Measurements from ENCODE around the gene KLHL29.

Gene KLHL29

DNA sequence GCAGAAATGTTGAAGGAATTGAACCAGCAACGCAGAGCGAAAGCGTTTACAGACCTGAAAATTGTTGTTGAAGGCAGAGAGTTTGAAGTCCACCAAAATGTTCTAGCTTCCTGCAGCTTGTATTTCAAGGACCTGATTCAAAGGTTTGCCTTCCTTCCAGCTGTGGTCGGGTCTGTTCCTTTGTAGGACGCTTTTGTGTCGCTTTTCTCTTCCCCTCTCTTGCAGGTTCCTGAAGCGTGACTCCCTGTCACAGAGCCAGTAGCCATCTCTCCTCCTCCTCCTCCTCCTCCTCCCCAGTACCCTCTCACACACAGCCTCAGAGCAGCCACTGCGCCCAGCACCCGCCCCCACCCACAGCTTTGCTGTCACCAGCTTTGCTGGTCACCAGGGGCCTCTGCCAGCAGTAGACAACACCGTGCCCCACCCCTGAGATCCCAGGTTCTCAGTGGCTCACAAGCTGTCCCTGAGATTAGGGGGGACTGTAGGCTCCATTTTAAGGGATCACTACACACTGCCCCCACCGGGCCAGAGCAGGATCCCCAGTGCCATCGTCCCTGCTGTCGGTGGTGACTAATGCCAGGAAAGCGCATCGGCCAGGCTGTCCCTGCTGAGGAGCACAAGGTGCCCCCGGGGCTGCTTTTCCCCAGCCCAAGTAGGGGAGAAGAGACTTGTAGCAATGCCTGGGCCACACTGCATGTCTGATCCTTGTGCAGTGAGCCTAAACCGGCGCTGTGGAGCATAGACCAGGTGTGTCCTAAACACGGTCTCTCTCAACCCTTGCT, 299.6 kb downstream of the KLHL29 start:
- no peak for DNase-seq (ENCODE audit: low read depth)

DNA sequence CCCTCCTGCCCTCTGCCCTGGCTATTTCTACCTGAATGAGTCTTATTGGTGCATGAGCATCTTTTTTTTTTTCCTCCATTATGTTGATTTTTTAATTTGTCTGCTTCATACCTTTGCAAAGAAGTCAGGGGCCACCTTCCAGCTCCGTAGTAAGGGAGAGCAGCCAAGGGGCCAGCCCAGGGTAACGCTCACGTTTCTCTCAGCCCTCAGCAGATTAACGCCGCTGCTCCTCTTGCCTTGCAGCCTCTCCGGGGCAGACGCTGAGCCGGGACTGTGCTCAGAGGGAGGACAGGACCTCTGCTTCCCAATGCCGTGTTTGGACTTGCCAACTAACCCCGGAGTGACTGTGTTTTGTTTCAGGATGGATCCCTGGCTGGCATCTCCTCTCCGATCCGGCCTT, 300.2 kb downstream of the KLHL29 start:
- DNase-seq (ENCODE audit: low read depth): no peak

DNA sequence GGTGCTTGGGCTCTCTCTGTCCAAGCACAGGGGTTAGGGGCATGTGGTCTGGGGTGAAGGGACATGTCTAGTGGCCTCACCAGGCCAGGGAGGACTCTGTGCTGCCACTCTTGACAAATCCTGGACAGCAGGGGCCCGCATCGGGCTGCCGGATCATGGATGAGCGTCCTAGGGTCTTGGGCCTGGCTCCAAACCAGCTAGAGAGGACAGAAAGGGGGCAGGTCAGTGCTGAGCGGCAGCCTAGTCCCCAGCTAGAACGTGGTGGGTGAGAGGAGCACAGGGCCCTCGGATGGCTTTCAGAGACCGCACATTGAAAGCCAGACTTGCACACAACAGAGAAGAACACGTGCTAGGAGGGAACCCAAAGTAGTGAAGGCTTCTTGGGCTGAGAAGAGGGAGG, 300.7 kb downstream of the KLHL29 start:
- DNase-seq (ENCODE audit: low read depth): no peak

DNA sequence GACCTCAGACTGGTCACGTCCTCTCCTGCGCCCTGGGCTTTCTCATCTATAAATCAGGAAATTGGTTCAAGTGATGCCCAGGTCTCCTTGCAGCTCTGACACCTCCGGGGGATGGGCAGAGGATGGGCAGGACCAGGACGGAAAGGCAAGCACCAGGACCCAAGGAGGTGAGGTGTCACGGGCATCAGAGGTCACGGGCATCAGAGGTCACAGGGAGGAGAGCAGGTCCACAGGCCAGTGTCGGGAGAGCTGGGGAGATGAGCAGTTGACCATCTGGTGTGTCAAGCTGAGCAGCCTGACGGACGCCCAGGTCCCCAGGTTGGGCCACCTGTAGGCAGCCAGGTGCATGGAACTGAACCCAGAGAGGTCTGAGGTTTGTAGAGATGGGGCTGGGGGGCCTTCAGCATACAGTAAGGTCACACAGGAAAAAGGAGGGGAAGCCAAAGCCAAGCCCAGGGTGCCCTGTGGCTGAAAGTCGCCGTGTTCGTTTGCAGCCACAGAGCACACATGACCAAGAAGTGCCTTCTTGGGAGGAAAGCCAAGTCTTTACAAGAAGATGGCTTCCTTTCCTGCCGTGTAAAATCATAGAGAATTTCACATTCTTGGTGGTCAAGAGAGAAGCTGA, 301.5 kb downstream of the KLHL29 start:
- DNase-seq (ENCODE audit: low read depth): no peak

DNA sequence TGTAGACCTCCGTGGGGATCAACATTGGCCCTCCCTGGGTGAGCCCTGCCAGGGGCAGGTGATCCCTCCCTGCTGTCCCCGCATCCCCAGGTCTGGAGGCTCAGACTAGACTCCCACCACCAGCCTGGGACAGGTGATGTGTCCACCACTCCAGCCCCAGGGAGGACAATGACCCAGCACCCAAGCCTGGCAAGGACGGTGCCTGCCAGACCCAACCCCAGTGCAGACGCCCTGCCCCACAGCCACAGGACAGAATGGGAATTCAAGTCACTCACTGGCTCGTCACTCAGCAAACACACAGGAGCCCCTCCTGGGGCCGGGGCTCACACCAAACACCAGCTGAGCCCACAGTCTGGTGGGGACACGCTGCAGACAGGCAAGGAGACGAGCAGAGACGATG, 302.2 kb downstream of the KLHL29 start:
- no peak for DNase-seq (ENCODE audit: low read depth)

DNA sequence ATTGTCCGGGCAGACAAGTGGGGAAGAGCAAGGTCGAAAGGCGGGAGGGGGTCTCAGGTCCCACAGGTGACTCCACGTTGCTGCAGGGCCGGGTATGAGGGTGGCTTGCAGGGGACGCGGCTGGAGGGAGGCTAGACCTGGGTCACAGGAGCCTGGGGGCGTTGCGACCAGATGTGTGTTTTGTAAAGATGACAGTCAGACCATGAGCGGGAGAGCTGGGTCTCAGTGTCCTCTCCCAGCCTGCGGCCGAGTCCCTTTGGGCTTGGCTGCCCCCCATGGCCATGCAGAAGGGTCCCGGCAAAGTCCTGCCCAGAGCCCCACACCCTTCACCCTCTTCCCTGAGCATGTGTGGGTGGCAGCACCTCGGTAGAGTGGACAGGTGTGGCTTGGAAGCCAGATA, 302.7 kb downstream of the KLHL29 start:
- DNase-seq (ENCODE audit: low read depth): no peak

DNA sequence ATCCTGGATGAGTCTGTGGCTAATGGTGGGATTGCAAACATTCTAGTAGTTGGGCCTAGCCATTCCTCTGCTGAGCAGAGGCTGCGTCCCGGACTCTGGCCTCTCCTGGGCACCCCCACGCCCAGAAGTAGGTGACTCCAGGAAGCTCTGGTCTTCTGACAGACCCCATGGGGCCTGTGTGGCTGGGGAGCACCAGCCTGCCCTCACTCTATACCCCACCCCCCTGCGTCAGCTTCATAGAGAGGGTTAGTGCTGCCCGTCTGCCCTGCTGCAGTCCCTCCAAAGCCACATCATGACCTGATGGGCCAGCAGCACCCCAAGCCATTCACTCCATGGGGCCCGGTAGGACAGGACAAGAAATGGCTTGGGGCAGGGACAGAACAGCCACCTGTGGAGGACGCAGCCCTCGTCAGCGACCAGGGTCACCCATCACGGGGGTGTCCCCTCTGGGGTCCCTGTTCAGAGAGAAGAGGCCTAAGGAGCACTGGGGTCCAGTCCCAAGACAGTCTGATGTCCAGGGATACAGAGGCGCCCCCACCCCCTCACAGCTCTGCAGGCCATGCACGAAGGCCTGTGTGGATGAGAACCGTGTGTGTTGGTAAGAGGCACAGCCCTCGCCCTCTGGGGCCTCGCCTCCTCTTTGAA, 303.6 kb downstream of the KLHL29 start:
- no peak for DNase-seq (ENCODE audit: low read depth)

DNA sequence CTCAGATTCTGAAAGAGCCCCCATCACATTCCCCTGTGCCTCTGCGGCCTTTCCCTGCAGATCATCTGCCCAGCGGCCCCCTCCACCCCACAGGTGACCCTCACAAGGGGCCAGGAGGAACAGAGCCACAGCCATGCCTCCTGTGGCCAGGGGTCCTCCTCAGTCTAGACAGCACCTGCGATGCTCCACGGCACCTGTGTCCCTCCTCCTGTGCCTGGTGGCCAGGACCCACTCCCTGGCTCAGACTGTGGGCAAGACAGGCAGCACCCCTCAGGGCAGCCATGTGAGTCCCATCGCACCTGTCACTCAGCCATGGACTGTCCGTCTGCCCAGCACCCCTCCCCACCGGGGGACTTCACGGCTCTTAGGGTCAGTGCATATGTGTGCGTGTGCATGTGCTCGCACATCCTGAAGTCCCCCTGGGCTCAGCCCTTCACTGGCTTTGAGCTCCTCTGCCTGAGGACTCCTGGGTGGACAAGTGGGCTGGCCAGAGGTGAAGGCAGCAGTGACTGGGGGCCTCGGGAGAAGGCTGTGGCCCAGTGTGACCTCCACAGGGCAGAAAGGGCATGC, 304.2 kb downstream of the KLHL29 start:
- DNase-seq (ENCODE audit: low read depth): no peak

DNA sequence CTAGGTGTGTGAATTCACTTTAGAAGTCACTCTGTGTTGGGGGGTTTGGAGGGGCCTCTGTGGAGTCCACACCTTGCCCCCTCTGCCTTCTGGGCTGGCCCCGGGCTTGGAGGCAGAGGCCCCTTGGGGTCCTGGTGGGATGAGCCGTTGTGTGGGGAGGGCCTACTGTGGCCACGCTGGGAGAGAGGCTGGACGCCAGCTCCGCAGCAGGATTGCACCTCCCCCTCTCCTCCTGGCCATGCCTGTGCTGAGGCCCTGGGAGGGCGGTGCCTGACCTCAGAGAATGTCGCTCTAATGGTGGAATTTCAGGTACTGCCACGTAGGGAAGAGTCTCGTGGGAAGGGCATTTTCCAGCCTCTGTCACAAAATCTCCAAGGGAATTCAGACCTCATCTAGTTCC, 304.9 kb downstream of the KLHL29 start:
- no peak for DNase-seq (ENCODE audit: low read depth)

DNA sequence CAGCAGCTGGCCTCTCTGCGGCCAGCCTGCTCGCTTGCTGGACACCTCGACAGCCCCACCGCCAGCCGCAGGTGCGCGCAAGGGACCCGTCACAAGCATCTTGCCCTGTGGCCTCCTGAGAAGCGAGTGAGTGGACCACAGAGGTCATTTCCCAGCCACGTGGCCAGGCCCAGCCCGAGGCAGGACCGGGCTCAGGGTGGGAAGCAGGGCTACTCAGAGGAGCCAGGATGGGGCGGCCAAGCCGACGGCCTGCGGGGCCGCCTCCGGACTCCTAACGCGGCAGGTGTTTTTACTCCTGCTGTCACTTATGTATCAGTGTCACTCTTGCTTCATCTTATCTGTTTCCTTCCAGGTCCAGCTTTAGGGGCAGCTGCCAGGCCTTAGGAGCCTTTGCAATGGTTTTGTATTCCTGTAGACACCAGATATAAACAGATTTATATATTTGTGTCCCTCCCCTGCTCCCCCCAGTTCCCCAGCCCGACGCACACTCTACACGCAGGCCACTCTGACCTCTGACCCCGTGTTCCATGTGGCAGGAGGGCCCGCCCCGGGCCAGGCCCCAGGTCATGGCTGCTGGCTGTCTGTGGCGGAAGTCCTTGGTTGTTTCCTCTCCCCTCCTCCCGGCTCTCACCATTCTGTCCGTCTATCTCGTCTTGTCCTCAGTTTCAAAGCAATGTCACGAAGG, 305.6 kb downstream of the KLHL29 start:
- DNase-seq (ENCODE audit: low read depth): no peak

DNA sequence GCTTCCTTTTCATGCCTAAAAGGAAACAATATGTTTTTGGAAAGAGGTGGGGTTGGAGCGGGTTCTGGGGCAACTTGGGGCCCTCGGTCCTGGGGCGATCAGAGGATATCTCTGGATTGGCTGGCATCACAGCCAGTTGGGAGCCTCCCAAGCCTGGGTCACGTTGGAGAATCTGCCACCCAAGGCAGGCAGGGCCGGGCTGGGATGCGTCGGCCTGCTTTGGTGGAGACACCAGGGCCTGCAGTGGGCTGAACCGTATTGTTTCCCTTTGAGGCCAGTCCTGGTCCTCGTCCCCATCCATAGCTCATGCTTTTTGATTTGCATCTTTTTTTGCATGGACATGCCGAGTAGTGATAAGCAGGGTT, 306.1 kb downstream of the KLHL29 start:
- no peak for DNase-seq (ENCODE audit: low read depth)

DNA sequence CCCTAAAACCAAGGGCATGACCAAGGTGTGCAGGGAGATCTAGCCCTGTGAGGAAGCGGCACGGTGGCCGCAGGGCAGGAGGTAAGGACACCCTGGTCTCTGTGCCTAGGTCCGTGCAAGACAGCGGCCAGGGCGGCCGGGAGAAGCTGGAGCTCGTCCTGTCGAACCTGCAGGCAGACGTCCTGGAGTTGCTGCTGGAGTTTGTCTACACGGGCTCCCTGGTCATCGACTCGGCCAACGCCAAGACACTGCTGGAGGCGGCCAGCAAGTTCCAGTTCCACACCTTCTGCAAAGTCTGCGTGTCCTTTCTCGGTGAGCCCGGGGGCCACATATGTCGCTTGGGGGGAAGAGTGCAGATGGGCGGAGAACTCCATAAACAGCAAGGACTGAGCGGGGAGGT, 306.6 kb downstream of the KLHL29 start:
- no peak for DNase-seq (ENCODE audit: low read depth)

DNA sequence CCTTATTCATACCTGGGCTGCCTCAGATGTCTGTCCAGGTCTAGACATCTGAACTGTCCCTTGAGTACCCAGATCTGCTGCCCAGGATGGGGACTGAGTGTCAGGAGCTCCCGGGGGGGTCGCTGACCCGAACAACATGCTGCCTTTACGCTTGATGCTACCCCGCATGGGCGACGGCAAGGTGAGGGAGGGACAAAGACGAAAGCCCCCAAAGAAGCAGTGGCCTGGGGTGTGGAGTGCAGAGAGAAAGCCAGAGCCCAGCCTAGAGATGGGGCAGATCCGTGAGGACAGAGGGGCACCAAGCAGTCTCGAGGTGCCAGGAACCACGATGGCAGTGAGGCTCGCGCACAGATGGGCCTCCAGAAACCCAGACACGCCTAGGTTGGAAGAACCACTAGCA, 307.3 kb downstream of the KLHL29 start:
- DNase-seq (ENCODE audit: low read depth): no peak

DNA sequence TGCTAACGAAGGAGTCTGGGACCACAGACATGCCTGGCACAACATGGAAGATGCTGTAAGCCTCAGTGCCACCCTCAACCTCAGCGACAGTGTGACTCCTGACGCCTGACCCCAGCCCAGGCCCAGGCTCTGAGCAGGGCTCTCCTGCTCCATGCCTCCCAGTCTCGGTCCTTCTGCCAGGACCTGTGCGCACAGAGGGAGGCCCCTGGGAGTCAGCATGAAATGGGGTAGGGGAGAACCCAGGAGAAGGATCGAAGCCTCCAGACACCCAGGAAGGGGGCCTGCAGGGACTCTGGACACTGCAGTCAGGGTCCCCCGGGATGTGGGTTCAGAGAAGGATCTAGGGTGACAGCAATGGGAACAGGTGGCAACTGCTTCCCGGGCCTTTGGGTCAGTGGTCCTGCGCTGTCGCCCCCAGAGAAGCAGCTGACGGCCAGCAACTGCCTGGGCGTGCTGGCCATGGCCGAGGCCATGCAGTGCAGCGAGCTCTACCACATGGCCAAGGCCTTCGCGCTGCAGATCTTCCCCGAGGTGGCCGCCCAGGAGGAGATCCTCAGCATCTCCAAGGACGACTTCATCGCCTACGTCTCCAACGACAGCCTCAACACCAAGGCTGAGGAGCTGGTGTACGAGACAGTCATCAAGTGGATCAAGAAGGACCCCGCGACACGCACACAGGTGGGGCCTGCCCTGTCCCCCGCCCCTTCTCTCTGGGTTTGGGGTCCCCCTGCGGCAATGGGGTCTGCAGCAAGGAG, 308.0 kb downstream of the KLHL29 start:
- no peak for DNase-seq (ENCODE audit: low read depth)

DNA sequence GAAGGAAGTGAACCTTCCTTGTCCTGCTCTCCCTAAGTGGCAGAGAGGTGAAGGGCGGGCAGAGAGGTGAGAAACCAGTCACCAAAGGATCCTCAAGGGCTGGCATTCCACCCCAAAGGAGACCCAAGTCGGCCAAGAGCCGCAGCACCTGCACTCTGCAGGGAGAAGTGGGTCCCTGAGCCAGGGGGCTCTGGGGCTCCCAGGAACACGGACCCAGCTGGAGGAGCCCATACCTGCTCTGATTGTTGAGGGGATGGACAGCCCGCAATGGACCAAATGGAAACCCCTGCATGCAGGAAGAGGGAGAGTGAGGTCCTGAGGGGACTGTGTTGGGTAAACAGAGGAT, 308.6 kb downstream of the KLHL29 start:
- DNase-seq (ENCODE audit: low read depth): no peak

DNA sequence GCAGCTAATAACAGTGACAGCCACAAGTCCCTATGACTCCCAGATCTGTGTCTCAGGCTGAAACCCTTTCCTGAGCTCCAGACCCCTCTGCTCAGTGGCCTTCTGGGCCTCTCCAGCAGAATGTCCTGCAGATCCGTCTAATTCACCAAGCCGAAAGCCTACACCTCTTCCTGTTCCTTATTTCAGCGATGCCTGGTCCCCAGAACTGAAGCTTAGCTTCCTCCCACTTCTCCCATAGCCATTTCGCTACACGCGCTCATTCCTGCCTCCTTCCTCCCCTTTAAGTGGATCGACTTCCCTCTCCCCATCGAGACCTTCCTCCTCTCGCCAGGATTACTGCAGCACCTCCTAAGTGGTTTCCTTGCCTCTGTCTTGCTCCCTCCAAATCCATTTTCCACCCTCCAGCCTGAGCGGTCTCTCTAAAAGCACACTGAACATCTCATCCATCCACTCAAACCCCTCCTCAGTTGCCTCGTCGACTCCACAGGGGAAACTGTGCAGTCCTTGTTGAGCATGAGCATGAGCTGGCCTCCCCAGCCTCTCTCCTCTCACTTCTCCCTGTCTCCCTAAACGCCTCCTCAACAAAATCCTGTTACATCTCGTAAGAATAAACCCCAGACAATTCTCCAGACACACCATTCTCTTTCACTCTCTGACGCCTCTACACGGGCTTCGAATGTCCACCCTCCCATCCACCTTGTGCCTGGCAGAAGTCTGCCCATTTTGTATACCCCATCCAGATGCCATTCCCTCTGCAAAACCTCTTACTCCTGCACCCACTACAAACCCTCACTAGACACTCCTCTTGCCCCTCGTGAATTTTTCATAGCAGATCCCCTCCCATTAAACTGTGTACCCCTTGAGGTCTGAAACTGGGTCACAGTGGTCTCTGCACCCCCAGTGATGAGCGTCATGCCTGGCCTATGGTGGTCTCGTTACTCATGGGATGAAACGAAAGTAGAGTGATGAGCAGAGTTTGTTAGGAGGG, 309.4 kb downstream of the KLHL29 start:
- DNase-seq (ENCODE audit: low read depth): no peak

DNA sequence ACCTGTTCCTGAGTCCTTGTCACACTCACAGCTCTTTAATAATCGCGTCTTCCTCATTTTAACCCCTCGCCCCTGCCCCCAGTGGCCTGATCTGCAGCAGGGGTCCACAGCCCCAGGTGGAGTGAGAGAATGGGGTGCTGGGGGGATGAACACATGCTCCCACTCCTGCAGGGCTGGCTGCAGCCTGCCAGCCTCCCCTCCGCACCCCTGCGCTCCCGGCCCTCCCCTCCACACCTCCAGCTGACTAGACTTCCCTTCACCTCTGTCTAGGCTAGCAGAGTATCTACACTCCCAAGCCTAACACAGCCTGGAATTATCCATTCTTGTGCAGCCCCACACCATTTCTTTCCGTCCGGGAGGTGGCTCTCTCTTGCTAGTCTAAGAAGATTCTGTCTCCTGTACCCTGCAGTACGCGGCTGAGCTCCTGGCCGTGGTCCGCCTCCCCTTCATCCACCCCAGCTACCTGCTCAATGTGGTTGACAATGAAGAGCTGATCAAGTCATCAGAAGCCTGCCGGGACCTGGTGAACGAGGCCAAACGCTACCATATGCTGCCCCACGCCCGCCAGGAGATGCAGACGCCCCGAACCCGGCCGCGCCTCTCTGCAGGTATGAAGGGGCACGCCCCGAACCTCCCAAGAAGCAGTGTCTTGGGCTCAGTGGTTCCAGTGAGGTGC, 310.4 kb downstream of the KLHL29 start:
- no peak for DNase-seq (ENCODE audit: low read depth)

DNA sequence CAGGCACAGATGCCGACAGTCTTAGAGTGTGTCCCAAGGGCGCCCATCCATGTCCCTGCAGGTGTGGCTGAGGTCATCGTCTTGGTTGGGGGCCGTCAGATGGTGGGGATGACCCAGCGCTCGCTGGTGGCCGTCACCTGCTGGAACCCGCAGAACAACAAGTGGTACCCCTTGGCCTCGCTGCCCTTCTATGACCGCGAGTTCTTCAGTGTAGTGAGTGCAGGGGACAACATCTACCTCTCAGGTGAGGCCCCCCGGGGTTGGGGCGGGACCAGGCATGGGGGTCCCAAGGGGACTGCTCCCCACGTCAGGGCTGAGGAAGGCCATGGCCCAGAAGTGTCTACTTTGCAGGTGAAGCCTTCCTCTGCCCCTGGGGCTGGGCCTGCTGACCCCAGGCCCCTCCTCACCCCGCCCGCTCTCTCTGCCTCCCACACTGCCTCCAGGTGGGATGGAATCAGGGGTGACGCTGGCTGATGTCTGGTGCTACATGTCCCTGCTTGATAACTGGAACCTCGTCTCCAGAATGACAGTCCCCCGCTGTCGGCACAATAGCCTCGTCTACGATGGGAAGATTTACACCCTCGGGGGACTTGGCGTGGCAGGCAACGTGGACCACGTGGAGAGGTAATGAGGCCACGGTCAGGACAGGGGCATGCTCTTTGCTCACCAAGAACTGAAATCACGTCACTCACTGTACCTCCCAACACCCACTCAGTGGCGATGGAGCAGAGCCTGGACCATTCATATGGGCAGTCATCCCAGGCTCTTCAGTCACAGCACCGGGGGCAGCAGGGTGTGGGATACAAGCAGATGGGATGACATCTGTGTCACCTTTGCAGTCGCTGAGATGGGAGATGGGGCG, 311.1 kb downstream of the KLHL29 start:
- DNase-seq (ENCODE audit: low read depth): no peak

DNA sequence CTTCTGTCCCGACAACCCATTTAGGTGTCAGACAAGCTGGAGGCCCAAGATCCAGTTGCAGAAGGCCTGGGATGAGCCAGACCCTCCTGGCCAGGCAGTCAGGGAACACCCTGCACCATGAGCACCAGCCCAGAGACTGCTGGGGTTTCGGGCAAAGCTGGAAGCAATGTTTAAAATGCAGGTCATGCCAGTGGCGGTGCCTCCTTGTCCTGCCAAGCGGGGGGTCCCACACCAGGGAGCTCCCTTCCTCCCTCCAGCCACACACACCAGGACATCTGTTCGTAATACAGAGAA, 311.7 kb downstream of the KLHL29 start:
- no peak for DNase-seq (ENCODE audit: low read depth)

Measured in activated T-cell treated with anti-CD3 and anti-CD28 coated beads for 24 hours (primary cell).